ENCODE results near the gene BDH1. TPM values are rescaled to one million over a fixed set of nuclear protein-coding genes. Genes with fewer than 3 reads are reported as not detected.

The BDH1 gene
- polyA plus RNA-seq, 3 donors = 5.2 to 35.0 (median 15.4) TPM

GRCh38 chr3:197512691-197513571 lies 42.8 kb downstream of the BDH1 start:
- H3K27ac ChIP-seq (ENCODE audit: low read depth, low read length) = no peak overlapping the region
- WGBS, 3 donors = 81 to 92% (median 84%) methylated on average over 19 of the region's 19 CpGs

DNA sequence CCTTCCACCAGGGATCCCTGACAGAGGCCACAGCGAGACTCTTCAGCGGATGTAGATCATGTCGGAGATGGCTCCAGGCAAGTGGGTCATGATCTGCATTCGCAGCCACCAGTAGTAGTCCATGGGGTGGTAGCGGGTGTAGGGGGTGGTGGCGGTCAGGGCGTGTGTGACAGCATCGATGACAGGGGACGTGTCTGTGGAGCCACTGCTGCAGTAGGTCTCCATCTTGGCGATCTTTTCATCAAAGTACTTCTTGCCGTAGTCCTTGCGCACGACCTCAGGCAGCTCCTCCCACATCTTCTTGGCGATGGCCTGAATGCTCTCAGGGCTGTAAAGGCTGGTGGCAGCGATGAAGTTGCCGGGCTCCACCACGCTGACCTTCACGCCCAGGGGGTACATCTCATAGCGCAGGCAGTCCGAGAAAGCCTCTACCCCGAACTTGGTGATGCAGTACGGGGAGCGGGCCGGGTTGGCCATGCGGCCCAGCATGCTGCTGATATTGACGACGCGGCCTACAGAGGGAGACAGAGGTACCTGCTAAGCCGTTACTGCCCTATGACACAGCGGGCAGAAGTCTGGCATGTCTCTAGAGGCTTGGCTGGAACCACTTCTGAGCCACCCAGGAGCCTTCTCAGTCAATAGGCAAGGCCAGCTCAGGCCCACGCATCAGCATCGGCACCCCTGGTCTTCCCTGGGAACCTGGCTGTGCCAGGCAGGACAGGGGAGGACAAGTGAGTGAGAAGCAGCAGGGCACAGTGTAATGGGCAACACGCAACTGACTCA lies 43.7 kb downstream of the BDH1 start:
- H3K27ac ChIP-seq (ENCODE audit: low read depth, low read length) = no peak overlapping the region
- WGBS, 3 donors = 95 to 98% (median 97%) methylated on average over 33 of the region's 33 CpGs

GRCh38 chr3:197511130-197511529 lies 44.6 kb downstream of the BDH1 start:
- WGBS, 3 donors = 95 to 96% (median 95%) methylated on average over 6 of the region's 6 CpGs
- H3K27ac ChIP-seq (ENCODE audit: low read depth, low read length) = no peak overlapping the region

DNA sequence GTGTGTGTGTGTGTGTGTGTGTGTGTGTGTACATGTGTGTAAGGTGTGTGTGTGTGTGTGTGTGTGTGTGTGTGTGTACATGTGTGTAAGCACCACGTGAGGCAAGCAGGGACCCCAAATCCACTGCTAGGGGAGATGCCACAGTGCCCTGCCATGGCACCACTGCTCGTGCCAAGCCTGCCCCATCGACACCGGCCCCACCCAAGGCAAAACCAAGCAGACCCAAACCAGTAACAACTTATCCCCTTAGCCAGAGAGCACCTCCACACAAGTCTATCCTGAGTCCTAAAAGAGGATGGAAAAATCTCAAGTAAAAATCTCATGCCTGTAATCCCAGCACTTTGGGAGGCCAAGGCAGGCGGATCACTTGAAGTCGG lies 45.1 kb downstream of the BDH1 start:
- H3K27ac ChIP-seq (ENCODE audit: low read depth, low read length) = no peak overlapping the region
- 81 to 84% (median 82%) methylated on average over 6 of the region's 6 CpGs for WGBS, 3 donors

- H3K27ac ChIP-seq (ENCODE audit: low read depth, low read length) = no peak overlapping the region
Observed at GRCh38 chr3:197508924-197509775, 46.6 kb downstream of the BDH1 start.

DNA sequence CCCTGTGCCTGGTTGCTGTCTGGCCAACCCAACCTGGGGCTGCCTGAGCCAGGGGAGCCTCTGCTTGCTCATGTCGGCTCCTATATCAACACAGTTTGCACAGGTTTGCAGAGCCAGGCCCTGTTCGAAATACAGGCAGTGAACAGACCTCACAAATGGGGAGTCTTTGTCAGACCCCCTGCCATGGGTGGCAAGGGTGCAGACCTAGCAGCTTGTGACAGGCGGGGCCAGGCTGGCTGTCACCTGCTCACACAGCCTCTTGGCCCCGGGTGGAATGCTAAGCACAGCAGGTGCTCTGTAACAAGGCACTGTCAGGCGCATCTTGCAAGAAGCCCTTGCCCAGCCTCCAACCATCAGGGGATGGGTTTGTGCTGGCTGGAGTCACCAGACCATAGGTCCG lies 47.3 kb downstream of the BDH1 start:
- H3K27ac ChIP-seq (ENCODE audit: low read depth, low read length) = no peak overlapping the region
- WGBS, 3 donors = 77 to 82% (median 82%) methylated on average over 6 of the region's 6 CpGs

More at GRCh38 chr3:197508924-197509775, 46.6 kb downstream of the BDH1 start:
- 85 to 91% (median 85%) methylated on average over 27 of the region's 27 CpGs for WGBS, 3 donors

- no peak overlapping the region for H3K27ac ChIP-seq (ENCODE audit: low read depth, low read length)
- WGBS, 3 donors = 79 to 85% (median 79%) methylated on average over 8 of the region's 8 CpGs
Observed at GRCh38 chr3:197508051-197508451, 47.7 kb downstream of the BDH1 start.

- WGBS, 3 donors = 68 to 82% (median 75%) methylated on average over 8 of the region's 8 CpGs
- no peak overlapping the region for H3K27ac ChIP-seq (ENCODE audit: low read depth, low read length)
Observed at GRCh38 chr3:197507541-197507940, 48.2 kb downstream of the BDH1 start.

GRCh38 chr3:197507081-197507480 lies 48.7 kb downstream of the BDH1 start:
- H3K27ac ChIP-seq (ENCODE audit: low read depth, low read length) = no peak overlapping the region
- 80 to 88% (median 81%) methylated on average over 8 of the region's 8 CpGs for WGBS, 3 donors

- 80 to 82% (median 82%) methylated on average over 24 of the region's 24 CpGs for WGBS, 3 donors
- no peak overlapping the region for H3K27ac ChIP-seq (ENCODE audit: low read depth, low read length)
Observed at GRCh38 chr3:197505796-197506548, 49.8 kb downstream of the BDH1 start.

- H3K27ac ChIP-seq (ENCODE audit: low read depth, low read length) = no peak overlapping the region
- 62 to 75% (median 75%) methylated on average over 14 to 15 of the region's 15 CpGs for WGBS, 3 donors
Observed at GRCh38 chr3:197504641-197505121, 51.1 kb downstream of the BDH1 start.

GRCh38 chr3:197504229-197504628 lies 51.5 kb downstream of the BDH1 start:
- 62 to 63% (median 63%) methylated on average over 7 of the region's 7 CpGs for WGBS, 3 donors
- H3K27ac ChIP-seq (ENCODE audit: low read depth, low read length) = no peak overlapping the region

DNA sequence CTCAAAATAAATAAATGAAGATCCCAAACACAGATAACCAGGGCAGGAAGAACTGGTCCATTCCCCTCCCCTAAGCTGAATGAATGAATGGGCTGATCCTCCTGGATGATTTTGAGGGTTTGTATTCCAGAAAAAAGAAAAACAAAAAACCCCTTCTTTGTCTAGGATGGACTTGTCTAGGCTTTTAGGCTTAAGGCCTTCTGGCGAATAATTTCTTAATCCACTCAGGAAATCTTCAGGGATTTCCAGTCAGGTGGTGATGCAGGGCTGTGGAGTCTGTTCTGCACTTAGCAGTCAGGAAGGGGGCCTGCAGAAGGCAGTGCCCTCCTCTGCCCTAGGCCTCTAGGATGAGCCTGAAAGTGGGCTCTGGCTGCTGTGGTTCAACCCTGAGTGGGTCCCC lies 52.1 kb downstream of the BDH1 start:
- WGBS, 3 donors = 75 to 85% (median 76%) methylated on average over 1 of the region's 1 CpG
- no peak overlapping the region for H3K27ac ChIP-seq (ENCODE audit: low read depth, low read length)

GRCh38 chr3:197501879-197502620 lies 53.7 kb downstream of the BDH1 start:
- H3K27ac ChIP-seq (ENCODE audit: low read depth, low read length) = no peak overlapping the region
- 74 to 81% (median 78%) methylated on average over 12 of the region's 12 CpGs for WGBS, 3 donors

DNA sequence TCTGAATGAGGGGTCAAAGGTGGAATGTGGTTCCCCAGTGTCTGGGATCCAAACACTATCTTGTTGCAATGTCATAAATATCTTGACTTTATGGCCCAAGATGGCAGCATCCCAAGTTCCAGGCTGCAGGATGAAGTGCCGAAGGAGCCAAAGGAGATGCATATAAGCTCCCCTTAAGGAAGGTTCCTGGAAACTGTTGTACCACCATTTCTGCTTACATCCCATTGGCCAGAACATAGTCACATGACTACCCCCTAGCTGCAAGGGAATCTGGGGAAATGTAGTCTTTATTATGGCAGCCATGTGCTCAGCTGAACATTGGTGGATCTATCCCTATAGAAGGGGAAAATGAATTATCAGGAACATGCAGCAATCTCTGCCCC lies 54.3 kb downstream of the BDH1 start:
- H3K27ac ChIP-seq (ENCODE audit: low read depth, low read length) = no peak overlapping the region
- WGBS, 3 donors = 89 to 98% (median 90%) methylated on average over 1 of the region's 1 CpG

GRCh38 chr3:197500812-197501211 lies 55.0 kb downstream of the BDH1 start:
- H3K27ac ChIP-seq (ENCODE audit: low read depth, low read length) = no peak overlapping the region

GRCh38 chr3:197499427-197499826 lies 56.3 kb downstream of the BDH1 start:
- WGBS, 3 donors = 79 to 91% (median 86%) methylated on average over 8 of the region's 8 CpGs

More at GRCh38 chr3:197499427-197499826, 56.3 kb downstream of the BDH1 start:
- no peak overlapping the region for H3K27ac ChIP-seq (ENCODE audit: low read depth, low read length)

All from adipose tissue (tissue), 3 donors.